Activated naive CD8-positive, alpha-beta T cell treated with anti-CD3 and anti-CD28 coated beads, Interleukin-2, amount 50 U/mL, for 24 hours (primary cell): ENCODE results near the gene CTNS.
A peak's percentile ranks its signal among the peaks of the same experiment; 100 is the strongest.

Experiments used
- ATAC-seq: fragments of 150-1000 bp; cut with Tn5 transposase; one replicate; pipeline ENCODE4 v1.10.0; 2021
- DNase-seq: peaks from one replicate; pipeline ENCODE4 v3.0.0; 2021
- H3K27ac Mint-ChIP-seq: one replicate; pipeline ENCODE4 v1.8.0; 2021; ENCODE audit warnings: mild to moderate bottlenecking, mixed read lengths
- H3K27me3 Mint-ChIP-seq: one replicate; pipeline ENCODE4 v1.8.0; 2021; ENCODE audit warnings: mixed read lengths
- H3K36me3 Mint-ChIP-seq: one replicate; pipeline ENCODE4 v1.8.0; 2021; ENCODE audit warnings: low read depth, mixed read lengths
- H3K4me1 Mint-ChIP-seq: one replicate; pipeline ENCODE4 v1.8.0; 2021; ENCODE audit warnings: mixed read lengths
- H3K4me3 Mint-ChIP-seq: one replicate; pipeline ENCODE4 v1.8.0; 2021; ENCODE audit warnings: mild to moderate bottlenecking, moderate library complexity, mixed read lengths
- H3K9me3 Mint-ChIP-seq: one replicate; pipeline ENCODE4 v1.8.0; 2021; ENCODE audit warnings: mixed read lengths

CTNS gene

DNA sequence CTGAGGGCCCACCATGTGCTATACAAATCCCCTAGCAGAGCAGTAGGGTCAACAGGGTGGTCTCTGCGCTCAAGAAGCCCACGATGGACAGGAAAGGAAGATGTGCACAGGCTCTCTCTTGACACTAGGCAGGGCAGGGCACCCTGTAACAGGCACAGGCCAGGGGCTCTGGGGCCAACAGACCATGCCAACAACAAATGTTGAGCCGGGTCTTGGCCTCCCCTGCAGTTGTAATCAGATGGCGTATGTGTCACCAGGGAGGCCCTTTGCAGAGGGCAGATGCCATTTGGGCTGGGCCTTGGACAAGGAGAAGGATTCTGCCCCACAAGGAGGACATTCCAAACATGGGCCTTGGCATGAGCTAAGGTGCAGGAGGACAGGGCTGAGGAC is 32.7 kb upstream of the CTNS start:
- Mint-ChIP-seq H3K4me1 (no peaks in the 10 kb centered on the region), H3K36me3 (peaks cover 2% of the 10 kb centered on the region), H3K27ac (no peak overlapping the region), H3K4me3 (no peak overlapping the region), H3K9me3 (no peaks in the 10 kb centered on the region), H3K27me3 (no peaks in the 10 kb centered on the region)
- DNase-seq: no peak
- no peak for ATAC-seq

DNA sequence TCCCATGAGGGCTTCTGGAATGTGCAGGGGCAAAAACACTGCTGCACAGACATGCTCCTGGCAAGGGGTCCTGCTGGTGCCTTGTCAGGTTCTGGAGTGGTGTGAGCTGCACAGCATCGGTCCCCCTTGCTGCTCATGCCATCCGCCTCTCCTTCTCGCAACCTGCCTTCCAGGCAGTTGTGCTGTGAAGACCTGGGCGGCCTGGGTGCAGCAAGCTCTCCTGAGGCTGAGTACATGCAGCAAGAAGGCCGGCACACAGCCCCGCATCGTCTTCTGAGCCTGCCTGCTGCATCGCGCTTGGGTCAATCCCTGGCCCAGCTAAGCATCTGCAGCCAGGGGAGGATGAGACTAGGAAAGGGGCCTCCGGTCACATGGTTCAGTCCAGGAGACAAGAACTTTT is 26.9 kb upstream of the CTNS start:
- no peaks in the 10 kb centered on the region for H3K9me3 Mint-ChIP-seq
- no peak for DNase-seq
- no peaks in the 10 kb centered on the region for H3K27me3 Mint-ChIP-seq
- H3K27ac Mint-ChIP-seq: no peak overlapping the region
- no peak overlapping the region for H3K4me3 Mint-ChIP-seq
- peaks cover 10% of the 10 kb centered on the region for H3K36me3 Mint-ChIP-seq
- ATAC-seq: no peak
- H3K4me1 Mint-ChIP-seq: no peaks in the 10 kb centered on the region

DNA sequence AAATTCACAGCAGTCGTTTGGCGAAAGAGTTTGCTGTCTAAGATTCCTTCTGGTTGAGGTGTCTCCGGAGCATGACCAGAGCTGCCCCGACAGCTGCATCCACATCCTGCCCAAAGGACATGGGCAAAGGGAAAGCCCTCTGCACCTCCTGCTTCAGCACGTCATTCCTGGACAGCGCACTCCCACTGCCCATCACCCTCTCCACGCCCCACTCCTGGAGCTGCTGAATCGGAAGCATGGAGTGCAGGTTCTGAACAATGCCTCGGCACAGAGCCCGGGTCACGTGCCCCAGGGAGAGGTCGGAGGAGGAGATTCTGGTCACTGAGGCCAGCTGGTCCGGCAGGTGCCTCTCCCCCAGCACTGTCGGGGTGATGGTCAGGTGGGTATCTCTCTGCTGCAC is 26.0 kb upstream of the CTNS start:
- no peaks in the 10 kb centered on the region for H3K9me3 Mint-ChIP-seq
- no peak for DNase-seq
- peaks cover 13% of the 10 kb centered on the region for H3K36me3 Mint-ChIP-seq
- no peak overlapping the region for H3K27ac Mint-ChIP-seq
- H3K4me3 Mint-ChIP-seq: no peak overlapping the region
- no peak for ATAC-seq
- no peaks in the 10 kb centered on the region for H3K27me3 Mint-ChIP-seq
- no peaks in the 10 kb centered on the region for H3K4me1 Mint-ChIP-seq

DNA sequence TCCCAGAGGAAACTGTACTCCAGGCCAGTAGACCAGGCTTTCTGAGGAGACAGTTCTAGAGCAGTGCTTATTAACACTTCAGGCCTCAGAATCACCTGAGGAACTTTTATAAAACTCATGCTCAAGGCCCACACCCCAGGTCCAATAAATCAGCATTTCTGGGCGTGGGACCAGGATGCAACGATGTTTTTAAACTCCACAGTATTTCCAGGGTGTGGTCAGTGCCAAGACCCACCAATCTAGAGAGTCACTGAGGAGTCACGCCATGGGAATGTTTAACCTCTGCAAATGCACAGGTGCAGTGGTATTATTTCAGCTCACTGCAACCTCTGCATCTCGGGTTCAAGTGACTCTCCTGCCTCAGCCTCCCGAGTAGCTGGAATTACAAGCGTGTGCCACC is 23.4 kb upstream of the CTNS start:
- ATAC-seq: no peak
- no peaks in the 10 kb centered on the region for H3K27me3 Mint-ChIP-seq
- H3K27ac Mint-ChIP-seq: no peak overlapping the region
- H3K36me3 Mint-ChIP-seq: peaks cover 33% of the 10 kb centered on the region
- H3K4me1 Mint-ChIP-seq: no peaks in the 10 kb centered on the region
- no peaks in the 10 kb centered on the region for H3K9me3 Mint-ChIP-seq
- DNase-seq: no peak
- no peak overlapping the region for H3K4me3 Mint-ChIP-seq

DNA sequence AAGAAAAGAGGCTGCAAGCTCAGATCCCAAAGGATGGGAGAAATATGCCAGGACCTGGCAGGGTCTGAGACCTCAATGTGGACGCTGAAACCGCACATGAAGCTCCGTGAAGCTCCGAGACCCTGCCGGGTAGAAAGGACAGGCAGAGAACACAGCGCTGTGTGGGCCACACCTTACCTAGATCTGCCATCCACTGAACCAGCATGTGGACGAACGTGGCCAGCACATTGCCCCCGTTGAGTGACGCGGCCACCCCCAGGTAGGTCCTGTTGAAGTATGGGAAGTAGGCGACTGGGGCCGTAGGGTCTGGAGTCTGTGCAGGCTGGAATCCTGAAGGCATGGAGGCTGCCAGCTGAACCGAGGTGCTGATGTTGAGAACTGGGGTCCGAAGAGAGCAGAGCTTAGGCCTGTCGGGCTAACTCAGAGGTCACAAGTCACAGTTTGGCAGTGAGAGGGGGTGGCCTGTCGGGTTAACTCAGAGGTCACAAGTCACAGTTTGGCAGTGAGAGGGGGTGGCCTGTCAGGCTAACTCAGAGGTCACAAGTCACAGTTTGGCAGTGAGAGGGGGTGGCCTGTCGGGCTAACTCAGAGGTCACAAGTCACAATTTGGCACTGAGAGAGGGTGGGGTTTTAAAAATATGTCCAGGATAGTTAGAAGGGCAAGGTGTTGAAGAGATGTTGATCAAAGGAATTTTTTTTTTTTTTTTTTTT is 21.2 kb upstream of the CTNS start:
- DNase-seq (no peak), ATAC-seq (no peak)
- H3K36me3 Mint-ChIP-seq: peaks cover 46% of the 10 kb centered on the region
- no peak overlapping the region for H3K4me3 Mint-ChIP-seq
- H3K27ac Mint-ChIP-seq: no peak overlapping the region
- H3K9me3 Mint-ChIP-seq: no peaks in the 10 kb centered on the region
- no peaks in the 10 kb centered on the region for H3K27me3 Mint-ChIP-seq
- H3K4me1 Mint-ChIP-seq: no peaks in the 10 kb centered on the region

DNA sequence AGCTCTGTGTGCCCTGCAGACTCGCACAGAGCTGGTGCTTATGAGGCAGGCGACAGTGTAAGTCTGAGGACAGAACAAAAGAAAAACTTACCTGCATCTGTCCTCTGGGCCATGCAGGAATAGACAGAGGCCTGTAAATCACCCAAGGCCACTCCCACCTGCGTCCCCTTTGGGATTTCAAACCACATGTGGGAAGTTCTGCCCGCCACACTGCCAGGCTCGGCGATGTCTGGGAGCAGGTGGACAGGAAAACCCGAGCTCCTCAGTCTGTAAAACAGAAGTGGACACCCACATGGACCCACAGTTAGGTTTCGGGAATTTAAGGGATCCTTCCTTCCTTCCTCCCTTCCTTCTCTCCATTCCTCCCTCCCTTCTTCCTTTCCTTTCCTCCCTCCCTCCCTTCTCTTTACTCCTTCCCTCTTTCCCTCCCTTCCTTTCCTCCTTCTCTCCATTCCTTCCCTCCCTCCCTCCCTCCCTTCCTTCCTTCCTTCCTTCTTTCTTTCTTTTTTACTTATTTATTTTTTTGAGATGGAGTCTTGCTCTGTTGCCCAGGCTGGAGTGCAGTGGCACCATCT is 15.3 kb upstream of the CTNS start:
- Mint-ChIP-seq H3K36me3 (peaks cover 40% of the 10 kb centered on the region), H3K9me3 (no peaks in the 10 kb centered on the region), H3K27ac (no peak overlapping the region), H3K4me3 (no peak overlapping the region), H3K4me1 (no peaks in the 10 kb centered on the region), H3K27me3 (no peaks in the 10 kb centered on the region)
- DNase-seq (no peak), ATAC-seq (no peak)

DNA sequence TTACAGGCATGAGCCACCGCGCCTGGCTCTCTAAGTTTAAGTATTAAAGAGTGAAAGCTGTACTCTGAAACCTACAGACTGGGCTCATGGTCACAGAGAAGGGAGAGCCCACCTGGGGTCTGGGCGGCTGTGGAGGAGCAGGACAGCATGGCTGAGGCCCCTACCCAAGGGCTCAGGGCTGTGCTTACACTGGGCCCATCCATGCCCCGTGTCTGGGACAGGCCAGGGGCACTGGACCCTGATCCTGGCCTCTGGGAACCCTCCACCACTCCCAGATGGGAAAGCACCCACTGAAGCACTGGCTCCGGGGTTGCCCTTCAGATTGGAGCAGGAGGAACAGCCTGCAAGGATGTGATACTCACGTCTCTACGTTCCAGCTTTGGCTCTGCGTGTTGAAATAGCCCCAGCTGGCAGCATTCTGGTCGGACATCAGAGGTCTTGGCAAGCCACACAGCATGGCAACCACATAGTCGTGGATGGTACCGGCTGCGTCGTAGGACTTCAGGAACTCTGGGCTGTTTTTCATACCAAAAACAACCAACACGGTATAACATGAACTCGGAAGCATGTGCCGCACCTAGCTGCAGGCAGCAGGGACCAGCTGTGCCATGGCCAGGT is 13.5 kb upstream of the CTNS start:
- H3K9me3 Mint-ChIP-seq: no peaks in the 10 kb centered on the region
- no peaks in the 10 kb centered on the region for H3K4me1 Mint-ChIP-seq
- H3K36me3 Mint-ChIP-seq: peaks cover 29% of the 10 kb centered on the region
- H3K4me3 Mint-ChIP-seq: no peak overlapping the region
- H3K27me3 Mint-ChIP-seq: no peaks in the 10 kb centered on the region
- no peak for DNase-seq
- no peak overlapping the region for H3K27ac Mint-ChIP-seq
- no peak for ATAC-seq

DNA sequence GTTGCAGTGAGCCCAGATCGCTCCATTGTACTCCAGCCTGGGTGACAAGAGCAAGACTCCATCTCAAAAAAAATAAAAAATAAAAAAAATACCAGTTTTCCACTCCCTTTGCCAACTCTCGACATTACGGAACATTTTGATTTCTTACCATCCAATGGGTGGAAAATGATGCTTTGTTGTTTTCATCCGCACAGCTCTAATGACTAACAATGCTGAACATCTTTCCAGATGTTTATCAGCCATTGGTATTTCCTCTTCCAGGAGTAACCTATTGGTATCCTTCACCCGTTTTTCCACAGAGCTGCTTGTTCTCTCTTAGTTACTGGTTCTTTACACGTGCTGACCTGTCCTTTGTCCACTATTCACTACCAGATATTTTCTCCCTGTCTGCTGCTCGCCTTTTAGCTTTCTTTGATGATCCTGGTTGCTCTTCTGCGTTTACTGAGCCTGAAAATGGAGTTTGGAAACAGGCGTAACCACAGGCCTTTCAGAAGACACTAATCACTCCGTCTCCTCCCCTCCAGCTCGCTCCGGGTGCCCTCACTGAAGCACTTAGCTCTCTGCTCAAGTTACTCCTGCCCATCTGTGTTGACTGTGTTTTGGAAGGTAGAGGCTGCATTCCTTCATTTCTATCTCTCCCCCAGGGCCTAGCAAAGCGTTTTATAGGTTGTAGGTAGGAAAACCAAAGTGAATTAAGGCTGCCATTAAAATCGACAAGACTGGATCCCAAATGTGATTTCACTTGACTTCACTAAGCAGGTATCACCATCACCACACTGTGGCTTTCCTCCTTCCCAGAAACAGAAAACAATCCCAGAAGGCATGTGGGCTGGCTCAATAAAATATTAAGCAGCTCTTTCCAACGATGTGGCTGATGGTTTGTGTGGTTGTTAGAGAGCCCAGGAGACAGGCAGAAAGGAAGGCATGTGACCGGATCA is 9.5 kb upstream of the CTNS start:
- Mint-ChIP-seq H3K27me3 (no peaks in the 10 kb centered on the region), H3K9me3 (no peaks in the 10 kb centered on the region), H3K27ac (no peak overlapping the region), H3K4me1 (no peaks in the 10 kb centered on the region), H3K4me3 (no peak overlapping the region), H3K36me3 (peaks cover 13% of the 10 kb centered on the region)
- DNase-seq: no peak
- ATAC-seq: no peak

DNA sequence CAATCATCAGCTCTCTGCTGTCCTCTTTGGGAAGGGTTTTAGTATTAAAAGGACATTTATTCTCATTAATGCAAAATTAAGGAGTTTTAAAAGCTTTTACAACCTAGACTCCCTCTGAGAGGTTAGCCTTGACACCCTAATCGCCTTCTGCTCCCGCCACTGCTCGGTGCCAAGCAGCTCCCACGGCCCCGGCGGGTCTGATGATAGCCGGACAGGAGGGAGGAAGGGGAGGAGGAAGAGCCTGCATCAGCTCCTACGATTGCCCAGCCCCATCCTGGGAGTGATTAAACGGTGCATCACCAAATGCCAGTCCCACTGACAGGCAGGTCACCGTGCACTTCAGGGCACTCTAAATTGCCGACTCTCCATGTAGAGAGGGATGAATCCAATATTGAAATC is 8.8 kb upstream of the CTNS start:
- DNase-seq (no peak), ATAC-seq (no peak)
- H3K36me3 Mint-ChIP-seq: peaks cover 13% of the 10 kb centered on the region
- no peaks in the 10 kb centered on the region for H3K4me1 Mint-ChIP-seq
- H3K9me3 Mint-ChIP-seq: no peaks in the 10 kb centered on the region
- H3K27ac Mint-ChIP-seq: no peak overlapping the region
- no peak overlapping the region for H3K4me3 Mint-ChIP-seq
- no peaks in the 10 kb centered on the region for H3K27me3 Mint-ChIP-seq

DNA sequence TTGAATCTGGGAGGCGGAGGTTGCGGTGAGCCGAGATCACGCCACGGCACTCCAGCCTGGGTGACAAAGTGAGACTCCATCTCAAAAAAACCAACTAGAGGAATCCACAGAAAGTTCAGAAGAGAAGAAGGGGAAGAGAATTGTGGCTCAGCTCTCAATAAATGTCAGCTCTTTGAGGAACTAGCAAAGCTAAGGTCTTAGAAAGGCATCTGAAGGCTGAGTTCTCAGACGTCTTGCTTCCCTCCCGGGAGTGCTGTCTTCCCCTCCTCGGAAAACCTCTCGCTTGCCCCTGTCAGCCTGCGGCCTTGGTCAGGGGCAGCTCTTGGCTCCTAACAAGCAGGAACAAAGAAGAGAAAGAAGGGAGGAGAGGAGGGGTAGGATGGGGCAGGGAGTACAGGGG is 5.8 kb upstream of the CTNS start:
- DNase-seq: no peak
- Mint-ChIP-seq H3K27ac (no peak overlapping the region), H3K9me3 (no peaks in the 10 kb centered on the region)

DNA sequence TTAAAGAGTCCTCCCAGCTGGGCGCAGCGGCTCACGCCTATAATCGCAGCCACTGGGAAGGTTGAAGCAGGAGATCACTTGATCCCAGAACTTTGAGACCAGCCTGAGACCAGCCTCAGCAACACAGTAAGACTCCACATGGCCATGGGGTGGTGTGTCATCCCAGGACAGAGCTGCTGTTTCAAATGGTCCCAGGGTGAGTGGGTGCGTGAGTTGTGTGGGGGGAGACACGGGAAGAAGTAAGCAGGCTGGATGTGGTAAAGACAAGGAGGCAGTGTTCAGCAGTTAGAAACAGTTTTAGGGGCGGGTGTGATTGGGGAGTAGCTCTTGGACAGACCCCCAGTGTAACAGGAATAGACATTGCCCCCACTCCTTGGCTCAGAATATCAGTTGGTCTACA is 4.3 kb upstream of the CTNS start:
- H3K27ac Mint-ChIP-seq: no peak overlapping the region

More for the DNA sequence above, 5.8 kb upstream of the CTNS start:
- no peaks in the 10 kb centered on the region for H3K27me3 Mint-ChIP-seq
- H3K4me1 Mint-ChIP-seq: peaks cover 8% of the 10 kb centered on the region
- ATAC-seq: no peak
- H3K4me3 Mint-ChIP-seq: no peak overlapping the region
- H3K36me3 Mint-ChIP-seq: peaks cover 15% of the 10 kb centered on the region

DNA sequence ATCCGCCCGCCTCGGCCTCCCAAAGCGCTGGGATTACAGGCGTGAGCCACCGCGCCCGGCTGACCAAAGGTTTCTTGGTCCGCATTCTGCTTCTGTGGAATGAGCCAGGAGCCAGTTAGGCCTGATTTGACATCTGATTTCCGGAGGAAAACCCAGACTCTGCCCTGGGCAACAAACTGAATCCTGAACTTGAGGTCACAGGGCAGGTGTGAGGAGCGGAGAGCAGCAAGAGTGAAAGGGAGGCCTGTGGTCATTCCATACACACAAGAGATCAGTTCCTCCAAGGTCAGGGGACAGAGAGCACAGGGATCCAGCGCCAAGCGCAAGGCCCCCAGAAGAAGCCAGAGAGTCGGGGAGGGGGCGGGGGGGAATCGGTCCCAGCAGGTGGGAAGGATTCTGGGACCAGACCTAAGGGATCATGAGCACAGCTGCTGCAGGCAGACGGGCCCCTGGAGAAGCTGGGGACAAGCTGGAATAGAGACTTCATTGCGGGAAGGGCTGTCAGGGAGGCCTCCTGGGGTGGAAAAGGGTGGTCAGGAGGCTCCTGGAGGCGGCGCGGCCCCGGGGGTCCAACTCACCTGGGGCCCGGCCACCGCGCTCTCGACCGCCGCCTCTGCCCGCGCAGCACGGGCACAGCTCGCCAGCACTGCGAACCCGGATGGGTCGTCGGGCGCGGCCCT is 946 bp upstream of the CTNS start:
- Mint-ChIP-seq H3K4me1 (peaks cover 37% of the 10 kb centered on the region), H3K27ac (no peak overlapping the region), H3K27me3 (no peaks in the 10 kb centered on the region), H3K36me3 (peaks cover 4% of the 10 kb centered on the region), H3K9me3 (no peaks in the 10 kb centered on the region), H3K4me3 (peak overlapping the region; percentile 93)
- DNase-seq (no peak), ATAC-seq (peak; percentile 14)

More for the DNA sequence above, 4.3 kb upstream of the CTNS start:
- DNase-seq (no peak), ATAC-seq (no peak)
- Mint-ChIP-seq H3K4me1 (peaks cover 10% of the 10 kb centered on the region), H3K4me3 (no peak overlapping the region), H3K36me3 (peaks cover 10% of the 10 kb centered on the region), H3K9me3 (no peaks in the 10 kb centered on the region), H3K27me3 (no peaks in the 10 kb centered on the region)

DNA sequence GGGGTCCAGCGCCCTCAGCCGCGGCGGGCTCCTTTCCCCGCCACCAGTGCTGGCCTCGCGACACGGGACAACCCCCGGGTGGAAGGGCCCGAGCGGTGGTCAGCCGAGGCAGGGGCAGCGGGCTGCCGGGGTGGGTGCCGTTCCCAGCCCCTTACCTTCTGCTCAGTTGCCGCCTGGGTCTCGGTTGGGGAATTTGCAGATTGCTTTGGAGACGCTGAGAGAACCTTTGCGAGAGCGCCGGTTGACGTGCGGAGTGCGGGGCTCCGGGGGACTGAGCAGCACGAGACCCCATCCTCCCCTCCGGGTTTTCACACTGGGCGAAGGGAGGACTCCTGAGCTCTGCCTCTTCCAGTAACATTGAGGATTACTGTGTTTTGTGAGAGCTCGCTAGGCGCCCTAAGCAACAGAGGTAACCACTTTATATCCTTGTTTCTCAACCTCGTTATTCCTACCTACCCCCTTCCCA is 381 bp downstream of the CTNS start:
- H3K9me3 Mint-ChIP-seq: no peaks in the 10 kb centered on the region
- ATAC-seq (no peak), DNase-seq (no peak)
- H3K4me1 Mint-ChIP-seq: peaks cover 44% of the 10 kb centered on the region
- peak overlapping the region; percentile 93 for H3K4me3 Mint-ChIP-seq
- no peaks in the 10 kb centered on the region for H3K27me3 Mint-ChIP-seq
- peaks cover 4% of the 10 kb centered on the region for H3K36me3 Mint-ChIP-seq
- no peak overlapping the region for H3K27ac Mint-ChIP-seq

DNA sequence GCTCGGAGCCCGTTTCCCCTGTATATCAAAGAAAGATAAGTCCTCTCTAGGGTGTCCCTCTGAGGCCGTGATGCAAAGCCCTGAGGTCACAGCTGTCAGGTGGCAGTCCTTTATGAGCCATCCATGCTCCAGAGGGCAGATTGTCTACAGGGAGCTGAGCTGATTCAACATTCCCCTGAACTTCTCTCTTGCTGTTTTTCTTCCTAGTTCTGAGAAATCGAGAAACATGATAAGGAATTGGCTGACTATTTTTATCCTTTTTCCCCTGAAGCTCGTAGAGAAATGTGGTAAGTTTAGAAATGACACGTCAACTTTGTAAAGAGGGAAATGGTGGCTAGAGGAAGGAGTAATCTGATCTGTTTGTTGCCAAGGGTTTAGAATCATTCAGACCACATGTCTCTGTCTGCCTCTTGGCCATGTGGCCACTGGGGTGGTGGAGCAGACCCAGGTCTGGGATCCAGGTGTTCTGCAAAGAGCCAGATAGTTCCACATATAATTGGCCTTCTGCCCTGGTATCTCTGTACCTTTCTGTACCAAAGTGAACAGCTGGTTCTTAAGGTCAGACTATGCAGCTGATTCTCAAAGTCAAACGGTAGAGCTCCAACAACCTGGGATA is 3.5 kb downstream of the CTNS start:
- Mint-ChIP-seq H3K27me3 (no peaks in the 10 kb centered on the region), H3K36me3 (peaks cover 10% of the 10 kb centered on the region), H3K27ac (peak overlapping the region; percentile 90), H3K4me1 (peaks cover 53% of the 10 kb centered on the region), H3K9me3 (no peaks in the 10 kb centered on the region), H3K4me3 (peak overlapping the region; percentile 61)
- peak; percentile 44 for DNase-seq
- peak; percentile 26 for ATAC-seq
